ENCODE measurements around the gene MUSK.

- TF ChIP-seq POLR2A (IDR thresholded peaks at IDR 0.05; ENCODE audit: low read depth, low read length): no peak
- no peak for TF ChIP-seq CTCF (IDR thresholded peaks at IDR 0.05; ENCODE audit: extremely low read depth in 1 of 2, insufficient read depth in 1 of 2, low read depth in 1 of 2, low read length in 2 of 2)
- no peak for TF ChIP-seq MAX (IDR thresholded peaks at IDR 0.05; ENCODE audit: insufficient read depth, insufficient read length)
- TF ChIP-seq EZH2 (IDR thresholded peaks at IDR 0.05; ENCODE audit: borderline replicate concordance, low read depth, low read length, severe bottlenecking): no peak
These were observed 175.5 kb downstream of the MUSK start for GRCh38 chr9:110844121-110844520.

Data from endothelial cell of umbilical vein (primary cell).